ENCODE data around the gene CBLB.

Gene CBLB

DNA sequence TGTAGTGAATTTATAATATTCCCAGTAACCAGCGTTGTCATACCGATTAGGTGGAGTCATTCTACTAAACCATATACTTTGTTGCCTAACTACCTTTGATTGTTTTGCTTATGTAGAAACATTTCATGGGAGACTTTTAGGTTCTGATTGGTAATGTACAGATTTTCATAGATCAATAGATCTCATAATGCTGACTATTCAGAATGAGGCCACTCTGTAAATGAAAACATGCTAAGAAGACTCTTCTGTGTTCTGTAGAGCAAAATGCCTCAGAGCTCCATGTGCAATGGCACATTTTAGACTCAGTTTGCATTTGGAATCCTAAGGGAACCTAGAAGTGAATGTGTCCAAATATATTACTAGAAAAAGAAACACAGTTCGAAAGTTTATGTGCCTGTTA lies 20.0 kb downstream of the CBLB start:
- Mint-ChIP-seq H3K27ac (peak overlapping the region; percentile 54 to 77 (median 58)), H3K27me3 (ENCODE audit: low read depth) (no peaks in the 10 kb centered on the region), H3K36me3 (ENCODE audit: low read depth) (peaks cover 53% of the 10 kb centered on the region), H3K4me1 (peaks cover 49% of the 10 kb centered on the region), H3K4me3 (no peak overlapping the region), H3K9me3 (no peaks in the 10 kb centered on the region)
- TF ChIP-seq, protein P1, sequence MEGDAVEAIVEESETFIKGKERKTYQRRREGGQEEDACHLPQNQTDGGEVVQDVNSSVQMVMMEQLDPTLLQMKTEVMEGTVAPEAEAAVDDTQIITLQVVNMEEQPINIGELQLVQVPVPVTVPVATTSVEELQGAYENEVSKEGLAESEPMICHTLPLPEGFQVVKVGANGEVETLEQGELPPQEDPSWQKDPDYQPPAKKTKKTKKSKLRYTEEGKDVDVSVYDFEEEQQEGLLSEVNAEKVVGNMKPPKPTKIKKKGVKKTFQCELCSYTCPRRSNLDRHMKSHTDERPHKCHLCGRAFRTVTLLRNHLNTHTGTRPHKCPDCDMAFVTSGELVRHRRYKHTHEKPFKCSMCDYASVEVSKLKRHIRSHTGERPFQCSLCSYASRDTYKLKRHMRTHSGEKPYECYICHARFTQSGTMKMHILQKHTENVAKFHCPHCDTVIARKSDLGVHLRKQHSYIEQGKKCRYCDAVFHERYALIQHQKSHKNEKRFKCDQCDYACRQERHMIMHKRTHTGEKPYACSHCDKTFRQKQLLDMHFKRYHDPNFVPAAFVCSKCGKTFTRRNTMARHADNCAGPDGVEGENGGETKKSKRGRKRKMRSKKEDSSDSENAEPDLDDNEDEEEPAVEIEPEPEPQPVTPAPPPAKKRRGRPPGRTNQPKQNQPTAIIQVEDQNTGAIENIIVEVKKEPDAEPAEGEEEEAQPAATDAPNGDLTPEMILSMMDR (IDR thresholded peaks at IDR 0.05; ENCODE audit: unreplicated experiment in 3 of 3), result no peak

DNA sequence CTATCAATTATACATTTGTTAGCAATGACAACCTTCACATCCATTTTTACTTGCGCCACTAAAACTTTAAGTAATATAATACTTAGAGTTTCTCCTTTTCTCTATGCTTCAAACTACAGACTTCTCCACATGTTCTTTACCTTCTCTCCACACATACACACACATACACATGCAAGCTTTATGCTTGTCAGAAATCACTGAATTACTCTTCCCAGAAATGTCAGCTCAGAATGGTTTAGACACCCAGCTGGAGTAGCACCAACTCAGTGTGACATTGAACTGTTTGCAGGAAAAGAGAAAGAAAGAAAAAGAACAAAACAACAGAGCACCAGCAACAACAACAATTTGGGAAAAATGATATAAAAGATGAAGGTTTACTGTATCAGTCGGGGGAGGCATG lies 20.9 kb downstream of the CBLB start:
- TF ChIP-seq, protein P1 (IDR thresholded peaks at IDR 0.05; ENCODE audit: unreplicated experiment in 3 of 3), result no peak
- Mint-ChIP-seq H3K27ac (peak overlapping the region; percentile 58 to 85 (median 77)), H3K36me3 (ENCODE audit: low read depth) (peaks cover 46% of the 10 kb centered on the region), H3K27me3 (ENCODE audit: low read depth) (no peaks in the 10 kb centered on the region), H3K4me3 (peak overlapping the region in 2 of 3 experiments; percentile 2 to 38), H3K4me1 (peaks cover 51% of the 10 kb centered on the region), H3K9me3 (no peaks in the 10 kb centered on the region)

DNA sequence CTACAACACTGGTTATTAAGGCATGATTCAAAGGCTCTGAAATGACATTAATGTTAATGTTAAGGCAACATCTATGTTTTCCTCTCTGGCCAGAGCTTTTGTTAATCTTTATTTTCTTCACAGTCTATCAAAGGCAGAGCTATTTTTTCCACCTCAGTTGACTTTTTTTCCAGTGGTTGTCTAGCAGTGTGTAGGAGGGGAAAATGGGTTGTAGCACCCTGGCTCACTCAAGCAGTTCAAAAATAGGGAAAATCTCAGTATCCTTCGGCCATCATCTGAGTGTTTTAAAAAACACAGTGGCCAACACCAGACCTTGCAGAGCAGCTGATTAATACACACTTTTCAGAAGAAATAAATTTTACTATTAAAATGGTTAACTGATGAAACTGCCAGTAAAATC lies 21.4 kb downstream of the CBLB start:
- Mint-ChIP-seq H3K4me1 (peaks cover 51% of the 10 kb centered on the region), H3K4me3 (peak overlapping the region; percentile 6 to 45 (median 11)), H3K36me3 (ENCODE audit: low read depth) (peaks cover 44% of the 10 kb centered on the region)

DNA sequence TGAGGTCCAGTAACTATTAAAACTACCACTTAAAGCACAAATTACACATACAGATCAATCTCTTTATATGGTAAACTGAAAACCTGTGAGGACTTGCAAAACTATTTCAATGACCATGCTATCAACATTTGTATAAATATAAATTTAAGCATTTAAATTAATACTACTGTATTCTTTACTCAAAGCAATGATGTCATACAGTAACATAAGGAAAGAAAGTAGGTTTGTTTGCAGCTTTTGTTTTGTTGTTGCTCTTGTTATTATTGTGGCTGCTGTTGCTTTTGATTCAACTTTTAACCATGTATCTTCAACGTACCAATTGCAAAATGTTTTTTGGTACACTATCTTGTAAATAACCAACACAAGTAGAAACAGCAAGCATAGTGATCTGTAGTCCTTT lies 22.0 kb downstream of the CBLB start:
- H3K9me3 Mint-ChIP-seq, result no peaks in the 10 kb centered on the region
- H3K36me3 Mint-ChIP-seq (ENCODE audit: low read depth), result peaks cover 47% of the 10 kb centered on the region
- H3K4me1 Mint-ChIP-seq, result peaks cover 51% of the 10 kb centered on the region

More for the DNA sequence above, 21.4 kb downstream of the CBLB start:
- peak overlapping the region; percentile 58 to 85 (median 77) for H3K27ac Mint-ChIP-seq
- H3K9me3 Mint-ChIP-seq, result no peaks in the 10 kb centered on the region
- H3K27me3 Mint-ChIP-seq (ENCODE audit: low read depth), result no peaks in the 10 kb centered on the region
- TF ChIP-seq, protein P1 (IDR thresholded peaks at IDR 0.05; ENCODE audit: unreplicated experiment in 3 of 3), result no peak

DNA sequence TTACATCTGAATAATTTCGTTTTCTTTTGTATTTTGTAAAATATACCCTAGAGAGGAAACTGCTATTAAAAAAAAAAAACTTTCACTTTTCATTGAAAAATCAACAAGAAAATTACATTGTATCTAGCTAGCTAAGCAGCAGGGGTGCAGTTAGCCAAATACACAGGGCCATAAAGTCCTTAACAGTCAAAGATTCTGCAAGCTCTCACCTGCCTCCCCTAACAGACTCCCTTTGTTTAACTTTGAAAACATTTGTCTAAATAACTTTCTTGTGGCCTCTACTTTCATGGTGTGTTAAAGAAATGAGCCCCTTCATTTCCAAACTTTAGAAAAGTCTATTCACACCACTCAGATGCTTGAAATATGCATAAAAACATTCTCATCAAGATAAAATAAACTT lies 23.3 kb downstream of the CBLB start:
- no peaks in the 10 kb centered on the region for H3K9me3 Mint-ChIP-seq
- H3K27ac Mint-ChIP-seq, result peak overlapping the region; percentile 72 to 86 (median 74)
- H3K4me3 Mint-ChIP-seq, result peak overlapping the region in 1 of 3 experiments; percentile 8
- TF ChIP-seq, protein P1 (IDR thresholded peaks at IDR 0.05; ENCODE audit: unreplicated experiment in 3 of 3), result no peak
- H3K27me3 Mint-ChIP-seq (ENCODE audit: low read depth), result no peaks in the 10 kb centered on the region
- H3K4me1 Mint-ChIP-seq, result peaks cover 53% of the 10 kb centered on the region
- H3K36me3 Mint-ChIP-seq (ENCODE audit: low read depth), result peaks cover 40% of the 10 kb centered on the region

More for the DNA sequence above, 22.0 kb downstream of the CBLB start:
- H3K27ac Mint-ChIP-seq, result peak overlapping the region; percentile 58 to 85 (median 77)
- TF ChIP-seq, protein P1 (IDR thresholded peaks at IDR 0.05; ENCODE audit: unreplicated experiment in 3 of 3), result no peak
- H3K4me3 Mint-ChIP-seq, result peak overlapping the region in 1 of 3 experiments; percentile 11
- no peaks in the 10 kb centered on the region for H3K27me3 Mint-ChIP-seq (ENCODE audit: low read depth)

DNA sequence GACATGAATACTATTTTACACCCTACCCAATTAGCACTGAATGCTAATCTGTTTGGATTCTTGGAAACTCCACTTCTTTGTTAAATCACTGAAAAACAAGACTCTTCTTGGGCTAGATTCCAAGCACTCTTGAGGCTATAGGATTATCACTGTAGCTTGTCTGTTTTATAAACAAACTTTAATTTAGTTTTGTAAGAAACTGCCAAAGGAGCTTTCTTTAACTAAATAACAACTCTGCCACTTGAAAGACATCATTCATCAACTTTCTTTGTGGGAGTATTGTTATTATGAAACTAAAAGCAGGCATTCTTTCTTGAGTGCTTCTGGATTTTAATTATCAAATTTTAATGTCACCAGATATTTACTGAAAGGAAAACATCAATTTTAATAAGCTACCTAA lies 24.1 kb downstream of the CBLB start:
- Mint-ChIP-seq H3K27ac (peak overlapping the region; percentile 74 to 86 (median 86)), H3K4me3 (no peak overlapping the region), H3K27me3 (ENCODE audit: low read depth) (no peaks in the 10 kb centered on the region), H3K36me3 (ENCODE audit: low read depth) (peaks cover 42% of the 10 kb centered on the region), H3K4me1 (peaks cover 60% of the 10 kb centered on the region), H3K9me3 (no peaks in the 10 kb centered on the region)
- TF ChIP-seq, protein P1 (IDR thresholded peaks at IDR 0.05; ENCODE audit: unreplicated experiment in 3 of 3), result no peak
